Stimulated activated CD8-positive, alpha-beta memory T cell treated with anti-CD3 and anti-CD28 coated beads, Interleukin-12 subunit alpha, Interleukin-12 subunit beta, amount 100 ng/mL, for 24 hours (primary cell): Measurements from ENCODE around the gene TARS2.
A peak's percentile ranks its signal among the peaks of the same experiment; 100 is the strongest.

Source experiments
- DNase-seq: peaks from one replicate; pipeline ENCODE4 v3.0.0-alpha.2; 2020; ENCODE audit errors: extremely low read depth

TARS2 gene

DNA sequence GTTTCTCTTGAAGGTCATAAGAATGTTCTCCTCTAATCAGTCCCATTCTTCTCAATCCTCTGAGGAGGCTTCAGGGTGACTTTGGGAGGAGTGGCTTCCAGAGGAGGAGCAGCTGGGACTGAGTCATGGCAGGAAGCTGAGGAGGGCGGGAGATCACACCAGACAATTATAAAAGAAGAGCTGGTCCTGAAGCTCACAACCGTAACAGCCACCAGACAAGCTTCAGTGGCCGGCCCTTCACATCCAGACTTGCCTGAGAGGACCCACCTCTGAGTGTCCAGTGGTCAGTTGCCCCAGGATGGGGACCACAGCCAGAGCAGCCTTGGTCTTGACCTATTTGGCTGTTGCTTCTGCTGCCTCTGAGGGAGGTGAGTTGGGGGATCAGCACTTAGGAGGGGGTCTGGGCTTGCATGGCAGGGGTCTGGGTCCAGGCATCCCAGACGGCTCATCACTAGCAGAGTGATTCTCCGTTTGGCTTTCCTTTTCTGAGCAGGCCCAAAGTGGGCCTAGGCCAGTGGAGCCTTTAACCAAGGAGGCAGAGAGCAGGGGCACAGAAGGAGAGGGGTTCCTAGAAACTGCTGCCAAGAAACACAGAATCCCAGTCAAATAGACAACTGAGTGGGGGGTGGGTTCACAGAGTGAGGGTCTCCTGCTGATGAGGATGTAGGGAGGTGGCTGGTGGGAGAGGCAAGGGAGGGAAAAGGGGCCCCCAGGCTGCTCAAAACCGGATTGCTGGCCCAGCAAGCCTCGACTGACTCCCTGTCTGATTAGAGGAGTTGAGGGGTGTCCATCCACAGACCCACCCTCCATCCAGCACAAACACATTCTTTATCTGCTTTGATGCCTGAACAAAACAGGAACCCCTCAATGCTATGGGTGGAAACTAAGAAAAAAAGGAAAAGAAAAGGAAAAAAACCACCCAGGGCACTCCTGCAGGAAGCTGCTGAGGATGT is 21.0 kb downstream of the TARS2 start, which contains the start of gene ECM1:
TSS of gene ECM1 (plus strand) at position 198 of the 953 bp plus-strand sequence. CDS start at position 299, 101 bp downstream.
- no peak for DNase-seq

GRCh38 chr1:150508982-150509381 is 21.8 kb downstream of the TARS2 start:
- DNase-seq: no peak

DNA sequence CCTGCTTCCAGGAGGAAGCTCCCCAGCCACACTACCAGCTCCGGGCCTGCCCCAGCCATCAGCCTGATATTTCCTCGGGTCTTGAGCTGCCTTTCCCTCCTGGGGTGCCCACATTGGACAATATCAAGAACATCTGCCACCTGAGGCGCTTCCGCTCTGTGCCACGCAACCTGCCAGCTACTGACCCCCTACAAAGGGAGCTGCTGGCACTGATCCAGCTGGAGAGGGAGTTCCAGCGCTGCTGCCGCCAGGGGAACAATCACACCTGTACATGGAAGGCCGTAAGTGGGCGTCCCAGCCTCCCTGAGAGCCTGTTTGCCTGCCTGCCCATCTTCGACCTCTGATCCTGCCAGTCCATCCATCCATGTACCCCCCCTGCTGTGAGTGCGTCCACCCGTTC is 24.3 kb downstream of the TARS2 start:
- no peak for DNase-seq

GRCh38 chr1:150511985-150512660 is 24.9 kb downstream of the TARS2 start:
- DNase-seq: no peak

- DNase-seq: no peak
Observed at GRCh38 chr1:150512846-150513245, 25.6 kb downstream of the TARS2 start.

GRCh38 chr1:150513351-150513791 is 26.2 kb downstream of the TARS2 start:
- no peak for DNase-seq

GRCh38 chr1:150514260-150514659 is 27.0 kb downstream of the TARS2 start:
- DNase-seq: no peak

GRCh38 chr1:150514913-150515327 is 27.7 kb downstream of the TARS2 start:
- DNase-seq: no peak

DNA sequence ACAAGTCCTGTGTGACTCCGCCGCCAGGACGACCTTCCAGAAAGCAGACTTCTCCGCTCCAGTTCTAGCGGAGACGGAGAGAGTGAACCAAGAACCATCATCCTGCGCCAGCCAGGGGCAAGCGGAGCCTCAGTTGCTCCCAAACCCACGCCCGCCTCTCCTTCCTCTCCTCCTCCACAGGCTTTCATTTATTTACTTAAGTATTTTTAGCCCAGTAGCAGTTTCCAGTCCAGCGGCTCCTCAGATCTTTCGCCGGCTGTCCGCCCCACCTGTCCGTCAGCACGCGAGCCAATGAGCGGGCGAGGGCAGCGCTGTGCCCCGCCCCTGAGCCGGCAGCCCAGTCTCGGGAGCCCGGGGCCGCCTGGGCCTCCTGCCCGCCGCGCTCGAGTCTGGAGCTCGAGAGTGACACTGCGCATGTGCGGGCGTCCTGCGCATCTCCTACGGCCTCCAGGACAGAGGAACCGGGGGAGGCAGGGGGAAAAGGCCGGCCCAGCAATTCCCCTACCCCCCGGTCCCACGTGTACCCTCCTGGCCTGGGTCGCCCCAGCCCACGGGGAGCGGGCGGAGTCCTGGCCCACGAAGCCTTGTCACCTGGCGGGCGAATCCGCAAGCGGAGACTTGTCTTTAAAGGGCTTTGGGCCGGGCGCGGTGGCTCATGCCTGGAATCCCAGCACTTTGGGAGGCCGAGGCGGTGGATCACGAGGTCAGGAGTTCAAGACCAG is 28.3 kb downstream of the TARS2 start, which contains the start of gene FALEC:
TSS of gene FALEC (plus strand) at position 425 of the 722 bp plus-strand sequence.
- DNase-seq: peak; percentile 82

DNA sequence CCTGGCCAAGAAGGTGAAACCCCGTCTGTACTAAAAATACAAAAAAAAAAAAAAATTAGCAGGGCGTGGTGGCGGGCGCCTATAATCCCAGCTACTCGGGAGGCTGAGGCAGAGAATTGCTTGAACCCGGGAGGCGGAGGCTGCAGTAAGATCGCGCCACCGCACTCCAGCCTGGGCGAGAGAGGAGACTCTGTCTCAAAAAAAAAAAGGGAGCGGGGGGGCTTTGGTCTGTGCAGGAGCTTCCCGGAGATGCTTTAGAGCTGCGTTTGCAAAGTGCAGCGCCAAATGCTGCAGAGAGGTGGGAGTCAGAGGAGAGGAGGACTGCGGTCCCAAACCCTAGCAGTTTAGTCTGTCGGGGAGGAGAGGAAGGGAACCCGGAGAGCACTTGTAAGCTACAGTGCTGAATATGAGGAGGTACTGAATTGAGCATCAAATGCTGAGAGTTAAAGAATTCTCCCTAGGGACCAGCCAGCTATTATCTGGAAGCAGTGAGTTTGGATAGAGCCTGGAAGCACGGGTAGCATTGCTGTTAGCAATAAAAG is 28.9 kb downstream of the TARS2 start:
- no peak for DNase-seq

GRCh38 chr1:150516616-150517015 is 29.4 kb downstream of the TARS2 start:
- no peak for DNase-seq

DNA sequence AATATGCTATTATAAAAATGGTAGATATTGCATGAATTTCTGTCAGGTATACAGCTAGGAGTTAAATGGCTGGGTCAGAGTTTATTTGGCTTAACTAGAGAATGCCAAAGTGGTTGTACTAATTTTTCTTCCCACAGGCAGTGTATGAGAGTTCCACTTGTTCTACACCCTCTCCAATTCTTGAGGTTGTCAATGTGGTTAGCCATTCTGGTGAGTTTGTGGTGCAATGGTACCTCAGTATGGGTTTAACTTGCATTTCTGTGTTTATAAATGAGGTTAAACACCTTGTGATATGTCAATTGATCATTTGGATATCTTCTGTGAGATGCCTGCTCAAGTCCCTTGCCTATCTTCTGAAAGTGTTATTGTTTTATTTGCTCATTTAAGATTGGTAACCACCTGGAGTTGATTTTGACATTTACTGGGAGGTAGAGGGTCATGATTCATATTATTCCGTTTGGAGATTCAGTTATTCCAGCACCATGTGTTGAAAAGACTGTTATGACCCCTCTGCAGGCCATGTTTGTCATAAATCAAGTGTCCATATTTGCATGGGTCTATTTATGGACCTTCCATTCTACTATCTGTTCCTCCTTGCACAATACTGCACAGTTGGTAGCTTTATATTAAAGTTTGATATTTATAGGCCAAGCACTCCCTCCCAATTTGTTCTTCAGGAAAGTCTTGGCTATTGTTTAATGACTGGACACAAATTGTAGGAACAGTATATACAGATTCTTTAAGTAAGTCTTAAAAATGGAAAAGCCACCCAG is 34.2 kb downstream of the TARS2 start:
- DNase-seq: no peak

DNA sequence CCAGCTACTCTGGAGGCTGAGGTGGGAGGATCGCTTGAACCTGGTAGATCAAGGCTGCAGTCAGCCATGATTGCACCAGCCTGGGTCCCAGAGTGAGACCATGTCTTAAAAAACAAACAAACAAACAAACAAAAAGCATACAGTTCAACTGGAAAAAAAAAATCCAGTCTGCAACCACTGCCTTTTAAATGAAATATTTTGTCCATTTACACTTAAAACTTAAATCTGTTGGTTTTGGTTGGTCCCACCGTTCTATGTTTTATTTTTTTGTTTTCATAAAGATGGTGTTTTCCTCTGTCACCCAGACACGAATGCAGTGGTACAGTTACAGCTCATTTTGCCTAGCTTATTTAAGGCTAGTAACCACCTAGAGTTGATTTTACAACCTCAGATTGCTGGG is 38.1 kb downstream of the TARS2 start:
- no peak for DNase-seq

DNA sequence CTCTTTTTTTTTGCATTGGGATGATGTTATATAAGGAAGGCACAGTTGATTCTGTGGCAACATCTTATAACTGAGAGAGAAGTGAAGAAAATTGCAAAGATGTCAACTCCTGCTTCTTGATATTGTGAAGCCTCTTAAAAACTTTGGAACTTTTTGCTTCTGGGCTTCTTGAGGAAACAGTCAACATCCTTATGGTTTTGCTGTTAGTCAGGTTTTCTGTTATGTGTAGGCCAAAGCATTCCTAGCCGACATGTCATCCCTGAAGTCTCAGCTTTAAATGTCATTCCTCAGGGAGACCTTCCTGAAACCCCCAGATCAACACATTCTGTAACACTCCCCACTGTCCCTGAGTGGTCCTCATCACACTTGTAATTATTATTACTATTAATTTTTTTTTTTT is 41.0 kb downstream of the TARS2 start:
- no peak for DNase-seq

DNA sequence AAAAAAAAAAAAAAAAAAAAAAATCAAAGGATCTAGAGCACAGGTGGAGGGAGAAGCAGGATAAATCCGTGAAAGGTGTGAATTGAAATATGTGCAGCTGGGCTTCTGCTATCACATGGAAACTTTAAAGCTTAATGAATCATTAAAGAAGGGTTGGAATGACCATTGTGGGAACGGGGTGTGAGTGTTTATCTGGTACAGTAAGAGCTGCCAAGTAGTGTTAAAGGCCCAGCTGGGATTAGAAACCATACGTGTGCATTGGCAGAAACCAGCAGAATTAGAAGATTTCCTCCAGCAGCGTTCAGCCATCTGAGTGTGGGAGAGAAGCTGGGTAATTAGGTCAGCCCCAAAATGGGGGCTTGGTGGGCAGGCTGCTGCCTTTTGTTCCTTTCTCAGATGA is 41.8 kb downstream of the TARS2 start:
- DNase-seq: no peak

DNA sequence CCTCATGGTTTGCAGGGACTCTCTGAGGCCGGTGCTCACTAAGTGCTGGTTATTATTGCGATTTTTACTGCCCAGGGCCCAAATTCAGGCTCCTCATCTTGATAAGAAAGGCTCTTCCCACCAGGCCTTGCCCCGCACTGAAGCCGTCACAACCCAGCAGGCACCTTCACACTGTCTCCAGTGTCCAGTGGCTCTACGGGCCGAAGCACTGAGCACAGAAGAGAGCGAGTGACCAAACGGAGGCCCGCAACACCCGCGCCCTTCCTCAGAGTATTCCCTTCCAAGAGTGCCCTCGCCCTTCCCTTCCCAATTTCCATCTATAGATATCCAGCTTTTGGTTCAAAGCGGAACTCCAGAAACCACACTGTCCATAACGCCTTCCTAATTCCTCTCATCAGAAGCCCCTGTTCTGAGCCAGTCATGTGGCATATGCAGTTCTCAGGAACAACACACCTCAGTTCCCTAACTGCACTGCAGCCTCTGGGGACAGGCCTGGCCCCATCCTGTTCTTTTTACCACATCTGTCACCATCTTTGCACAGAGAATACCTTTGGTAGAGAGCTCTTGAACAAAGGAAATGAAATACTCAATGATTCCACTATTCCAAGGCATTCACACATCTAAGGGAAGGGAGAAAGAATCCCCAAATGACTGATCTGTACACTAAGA is 43.4 kb downstream of the TARS2 start:
- no peak for DNase-seq

- DNase-seq: no peak
Observed at GRCh38 chr1:150532860-150533259, 45.6 kb downstream of the TARS2 start.

DNA sequence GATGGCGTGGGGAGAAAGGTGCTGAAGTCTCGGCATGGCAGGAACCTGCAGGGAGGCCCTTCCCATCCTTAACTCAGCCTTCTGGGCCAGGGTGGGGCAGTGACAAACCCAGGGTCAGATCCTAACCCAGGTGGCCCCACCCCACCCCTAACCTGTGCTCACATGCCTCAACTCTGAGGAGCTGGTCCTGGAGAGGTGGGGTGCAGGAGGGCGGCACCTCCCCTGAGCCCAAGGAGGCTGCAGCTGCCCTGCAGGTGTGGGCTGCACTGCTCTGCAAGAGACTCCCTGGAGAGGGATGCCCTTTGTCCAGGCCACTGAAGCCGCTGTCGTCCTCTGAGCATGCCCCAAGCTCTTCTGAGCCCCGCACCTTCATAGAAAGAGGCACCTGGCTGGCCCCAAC is 46.8 kb downstream of the TARS2 start:
- no peak for DNase-seq

DNA sequence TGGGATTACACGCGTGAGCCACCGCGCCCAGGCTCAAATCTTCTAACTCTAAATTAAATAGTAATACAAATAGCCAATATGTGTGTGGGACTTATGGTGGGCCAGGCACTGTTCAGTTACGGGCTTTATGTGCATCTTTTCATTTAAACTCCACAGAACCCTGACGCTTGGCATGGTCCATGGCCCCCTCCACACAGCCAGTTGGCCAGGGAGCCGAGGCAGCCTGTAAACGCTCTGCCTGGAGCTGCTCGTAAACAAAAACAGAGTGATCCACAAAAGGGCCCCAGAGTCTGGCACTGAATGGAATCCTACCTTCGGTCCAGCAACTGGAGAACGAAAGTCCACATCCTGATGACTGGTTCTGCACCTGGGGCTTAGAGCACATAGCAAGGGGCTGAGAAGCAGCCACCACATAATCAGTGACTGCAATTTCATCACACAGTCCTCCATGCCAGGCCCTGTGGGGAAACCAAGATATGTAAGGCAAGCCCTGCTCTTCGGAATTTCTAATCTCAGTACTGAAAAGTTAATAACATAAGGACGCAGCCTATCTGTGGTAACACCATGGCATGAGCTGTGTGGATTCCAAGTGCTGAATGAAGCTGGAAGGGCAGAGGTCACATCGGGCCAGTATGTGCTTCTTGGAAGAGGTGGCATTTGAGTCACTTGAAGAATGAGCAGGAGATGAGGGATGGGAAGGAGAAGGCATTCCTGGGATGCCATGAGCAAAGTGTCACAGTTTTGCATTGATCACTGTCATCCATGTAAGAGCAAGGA is 48.5 kb downstream of the TARS2 start:
- no peak for DNase-seq
